SK-N-SH (cell line): ENCODE results near the gene TNNC1. TPM values are rescaled to one million over a fixed set of nuclear protein-coding genes. Genes with fewer than 3 reads are reported as not detected.

ENCODE experiments used
- CTCF ChIA-PET: fragments of 300-600, 350-600 bp; formaldehyde crosslinking; extraction: SDS; loops from one replicate; lab custom pipeline; 2021; lab: Yijun Ruan, JAX
- POLR2A ChIA-PET: fragments of 350-600 bp; sonication (Branson Sonifier 250); formaldehyde crosslinking; extraction: SDS; loops from one replicate; lab custom pipeline; 2020; ENCODE audit warnings: antibody characterized with exemption, inconsistent platforms; lab: Yijun Ruan, JAX
- DNase-seq: peaks from one replicate; pipeline ENCODE4 v3.0.0; 2012
- H2AFZ ChIP-seq: fragments of 200-600 bp; sonication (generic); 2 replicates; pipeline ENCODE4 v1.8.1; 2016; ENCODE audit warnings: antibody characterized with exemption, mild to moderate bottlenecking, low read depth
- H3F3A ChIP-seq: fragments of 200-600 bp; sonication (generic); replicated peaks from 2 replicates; pipeline ENCODE3; 2016; ENCODE audit warnings: antibody characterized with exemption, mild to moderate bottlenecking; ENCODE audit not compliant: insufficient read depth
- H3K27ac ChIP-seq, 2 experiments: fragments of 200-500 bp in 1 of 2; fragments of 200-600 bp in 1 of 2; sonication (Bioruptor generic) in 1 of 2; sonication (generic), shearing (Covaris generic) in 1 of 2; 2 replicates each; pipeline versions ENCODE4 v1.5.1 to v1.6.1; 2014 to 2016; ENCODE audit warnings: low read depth in 2 of 2, inconsistent platforms in 1 of 2, low read length in 1 of 2, mild to moderate bottlenecking in 1 of 2, mixed read lengths in 1 of 2
- H3K27me3 ChIP-seq: fragments of 200-600 bp; sonication (generic), shearing (Covaris generic); 2 replicates; pipeline ENCODE4 v1.6.1; 2016; ENCODE audit warnings: mixed run types; ENCODE audit not compliant: insufficient read depth
- H3K36me3 ChIP-seq, 2 experiments: fragments of 200-500 bp in 1 of 2; fragments of 200-600 bp in 1 of 2; sonication (Bioruptor generic) in 1 of 2; sonication (generic) in 1 of 2; replicated peaks in 1 of 2; 2 replicates each; pipeline versions ENCODE3 to v1.5.1; 2014 to 2016; ENCODE audit warnings: low read length in 1 of 2, mild to moderate bottlenecking in 1 of 2; ENCODE audit not compliant: insufficient read depth in 2 of 2, control insufficient read depth in 1 of 2
- H3K4me1 ChIP-seq, 2 experiments: fragments of 200-500 bp in 1 of 2; fragments of 200-600 bp in 1 of 2; sonication (Bioruptor generic) in 1 of 2; sonication (generic), shearing (Covaris generic) in 1 of 2; 2 replicates each; pipeline versions ENCODE4 v1.5.1 to v1.6.1; 2014 to 2016; ENCODE audit warnings: low read depth in 1 of 2, low read length in 1 of 2, mixed run types in 1 of 2; ENCODE audit not compliant: insufficient read depth in 2 of 2, control insufficient read depth in 1 of 2
- H3K4me2 ChIP-seq: fragments of 200-600 bp; sonication (generic), shearing (Covaris generic); 2 replicates; pipeline ENCODE4 v1.6.1; 2017; ENCODE audit warnings: mixed run types
- H3K4me3 ChIP-seq, 2 experiments: fragments of 200-500 bp in 1 of 2; fragments of 200-600 bp in 1 of 2; sonication (Bioruptor generic) in 1 of 2; sonication (generic), shearing (Covaris generic) in 1 of 2; 2 replicates each; pipeline versions ENCODE4 v1.5.1 to v1.8.1; 2014 to 2016; ENCODE audit warnings: low read depth in 2 of 2, inconsistent platforms in 1 of 2, low read length in 1 of 2, mild to moderate bottlenecking in 1 of 2, mixed read lengths in 1 of 2, moderate library complexity in 1 of 2
- H3K79me2 ChIP-seq: fragments of 200-600 bp; sonication (generic); 2 replicates; pipeline ENCODE4 v1.8.1; 2017; ENCODE audit warnings: mild to moderate bottlenecking; ENCODE audit not compliant: insufficient read depth
- H3K9ac ChIP-seq: fragments of 200-600 bp; sonication (generic); 2 replicates; pipeline ENCODE4 v1.6.1; 2017; ENCODE audit warnings: mixed run types
- H3K9me2 ChIP-seq: fragments of 200-600 bp; sonication (generic); 2 replicates; pipeline ENCODE4 v1.6.1; 2017; ENCODE audit warnings: mixed run types
- H3K9me3 ChIP-seq: fragments of 200-600 bp; sonication (generic); 2 replicates; pipeline ENCODE4 v1.6.1; 2017; ENCODE audit warnings: mixed run types, mild to moderate bottlenecking, moderate library complexity
- H4K20me1 ChIP-seq: fragments of 200-600 bp; sonication (generic); 2 replicates; pipeline ENCODE4 v1.6.1; 2017; ENCODE audit warnings: mild to moderate bottlenecking, mixed run types; ENCODE audit not compliant: insufficient read depth
- ELF1 ChIP-seq: IDR thresholded peaks from 2 replicates; pipeline ENCODE4 v1.4.0; 2012
- EP300 ChIP-seq, 2 experiments: IDR thresholded peaks; 2 replicates each; pipeline versions ENCODE4 v1.4.0 to v1.6.1; 2012; ENCODE audit warnings: borderline replicate concordance in 1 of 2, low read depth in 1 of 2, low read length in 1 of 2
- FOSL2 ChIP-seq: IDR thresholded peaks from 2 replicates; pipeline ENCODE4 v1.4.0; 2012; ENCODE audit warnings: low read depth, mild to moderate bottlenecking, moderate library complexity, borderline replicate concordance
- FOXM1 ChIP-seq: IDR thresholded peaks from 2 replicates; pipeline ENCODE4 v1.4.0; 2012; ENCODE audit warnings: low read depth, mild to moderate bottlenecking
- GABPA ChIP-seq: IDR thresholded peaks from 2 replicates; pipeline ENCODE4 v1.4.0; 2012; ENCODE audit warnings: low read depth, mild to moderate bottlenecking
- GATA2 ChIP-seq: sonication (generic); formaldehyde crosslinking; IDR thresholded peaks from 2 replicates; pipeline ENCODE4 v1.5.0; 2020; ENCODE audit warnings: mild to moderate bottlenecking, missing genetic modification reagents
- MEF2A ChIP-seq: IDR thresholded peaks from 2 replicates; pipeline ENCODE4 v1.4.0; 2012; ENCODE audit warnings: low read depth, borderline replicate concordance
- MXI1 ChIP-seq: IDR thresholded peaks from 2 replicates; pipeline ENCODE4 v1.6.1; 2012; ENCODE audit warnings: mild to moderate bottlenecking, low read depth, low read length, improper control_type of control experiment
- NRF1 ChIP-seq: IDR thresholded peaks from 2 replicates; pipeline ENCODE4 v1.6.1; 2012; ENCODE audit warnings: low read depth, mild to moderate bottlenecking, low read length
- RAD21 ChIP-seq: IDR thresholded peaks from 2 replicates; pipeline ENCODE4 v1.6.1; 2012; ENCODE audit warnings: mild to moderate bottlenecking, low read length
- RXRA ChIP-seq: IDR thresholded peaks from 2 replicates; pipeline ENCODE4 v1.4.0; 2012; ENCODE audit warnings: low read depth, mild to moderate bottlenecking, borderline replicate concordance
- TAF1 ChIP-seq: IDR thresholded peaks from 2 replicates; pipeline ENCODE4 v1.6.1; 2012; ENCODE audit warnings: low read depth, mild to moderate bottlenecking, low read length, moderate library complexity, borderline replicate concordance
- TCF12 ChIP-seq: IDR thresholded peaks from 2 replicates; pipeline ENCODE4 v1.4.0; 2012
- TEAD4 ChIP-seq: IDR thresholded peaks from 2 replicates; pipeline ENCODE4 v1.4.0; 2012; ENCODE audit warnings: mild to moderate bottlenecking, borderline replicate concordance; ENCODE audit not compliant: insufficient read depth
- USF2 ChIP-seq: fragments of 150-350 bp; IDR thresholded peaks from 2 replicates; pipeline ENCODE4 v1.6.1; 2017; ENCODE audit warnings: antibody characterized with exemption, low read length, low read depth, borderline replicate concordance
- YY1 ChIP-seq: IDR thresholded peaks from 2 replicates; pipeline ENCODE4 v1.4.0; 2012; ENCODE audit warnings: low read depth, mild to moderate bottlenecking
- WGBS: methylation state at CpG from one replicate; pipeline ENCODE4 v1.1.6; 2017; ENCODE audit warnings: low lambda C conversion rate; 5-methylcytosine and 5-hydroxymethylcytosine counted together
- polyA plus RNA-seq, 3 experiments: library from polyadenylated mRNA; depleted of rRNA; stranded (reverse); fragments of >200 nt; gene quantifications; 2 replicates each; pipeline ENCODE4 v1.2.3, GENCODE V29; 2012
- TF ChIP-seq, protein P1 (sequence below): fragments of 200-600 bp; sonication (generic); IDR thresholded peaks from 2 replicates; pipeline ENCODE4 v1.6.1; 2017; ENCODE audit warnings: antibody characterized with exemption, mild to moderate bottlenecking, moderate library complexity
- TF ChIP-seq, protein P2 (sequence below): IDR thresholded peaks from 2 replicates; pipeline ENCODE4 v1.4.0; 2012; ENCODE audit warnings: low read depth, borderline replicate concordance
- TF ChIP-seq, protein P3 (sequence below): fragments of 150-350 bp; IDR thresholded peaks from 2 replicates; pipeline ENCODE4 v1.6.1; 2016; ENCODE audit warnings: mild to moderate bottlenecking, low read depth, low read length

The TNNC1 gene
- polyA plus RNA-seq, 1 of the 3 experiments (the other 2 are of a cell fraction): 2.6 TPM

GRCh38 chr3:52495777-52496602 lies 42.1 kb upstream of the TNNC1 start:
- 62% methylated on average over 5 of the region's 16 CpGs for WGBS
- peaks cover 0 to 14% of the 10 kb centered on the region in 2 experiments; a peak in 1 of 4 replicates for H3K4me1 ChIP-seq
- H3K9me2 ChIP-seq: no peaks in the 10 kb centered on the region
- H3F3A ChIP-seq: no peaks in the 10 kb centered on the region
- H3K4me3 ChIP-seq: no peak overlapping the region
- H3K9ac ChIP-seq: no peak overlapping the region
- TF ChIP-seq ELF1 (no peak), FOSL2 (peak; percentile 38; the same call in 1 of the 2 replicates)
- H4K20me1 ChIP-seq: no peaks in the 10 kb centered on the region
- H3K9me3 ChIP-seq: no peaks in the 10 kb centered on the region
- H3K36me3 ChIP-seq: peaks cover 4 to 18% of the 10 kb centered on the region in 2 experiments
- H2AFZ ChIP-seq: no peak overlapping the region
- no peaks in the 10 kb centered on the region for H3K79me2 ChIP-seq
- ChIA-PET CTCF (interaction anchor here (1.3 to 2.1 kb wide), 3 partner anchors 14 to 24 kb away, joined by 3 to 8 read pairs (median 3); no protein-coding TSS in a partner anchor), POLR2A (interaction anchor here (0.5 to 0.7 kb wide), 3 partner anchors 15 to 98 kb away, joined by 3 read pairs; no protein-coding TSS in a partner anchor)
- no peaks in the 10 kb centered on the region for H3K27me3 ChIP-seq
- no peak for DNase-seq
- H3K27ac ChIP-seq: no peak overlapping the region
- no peak overlapping the region for H3K4me2 ChIP-seq

DNA sequence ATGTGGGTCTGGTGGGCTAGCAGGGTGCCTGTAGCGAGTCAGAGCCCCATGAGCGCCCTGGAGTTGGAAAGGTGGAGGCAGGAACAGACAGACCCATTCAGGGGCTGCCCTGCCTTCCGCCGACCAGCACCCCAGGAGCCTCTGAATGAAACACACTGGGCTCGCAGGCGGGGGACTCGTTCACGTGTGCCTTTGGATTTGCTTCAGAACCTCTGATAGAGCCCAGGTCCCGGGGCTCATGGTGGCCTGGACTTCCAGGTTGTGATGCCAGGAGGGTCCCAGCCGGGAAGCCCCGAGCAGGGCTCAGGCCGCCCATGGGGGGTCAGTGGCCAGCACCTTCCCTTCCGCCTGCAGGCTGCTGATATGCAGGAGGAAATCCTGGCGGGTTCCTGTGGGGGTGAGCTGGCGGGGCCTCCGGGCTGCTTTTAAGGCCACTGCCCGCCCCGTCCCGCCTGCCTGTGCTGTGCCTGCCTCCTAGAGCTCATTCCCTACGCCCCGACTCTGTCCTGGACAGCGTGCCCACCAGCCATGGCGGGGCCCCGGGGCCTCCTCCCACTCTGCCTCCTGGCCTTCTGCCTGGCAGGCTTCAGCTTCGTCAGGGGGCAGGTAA lies 41.1 kb upstream of the TNNC1 start, which contains the start of gene STAB1:
Gene STAB1 (plus strand): TSS at position 453 of the 610 bp plus-strand sequence. CDS start 76 bp downstream, at position 529.
- no peak within 1 kb of the TSS for H3K9ac ChIP-seq
- no peaks in the 10 kb centered on the region for H4K20me1 ChIP-seq
- H3K27ac ChIP-seq: no peak within 1 kb of the TSS
- peaks cover 3 to 12% of the 10 kb centered on the region in 2 experiments; a peak in 2 of 4 replicates for H3K4me1 ChIP-seq
- H2AFZ ChIP-seq: no peak within 1 kb of the TSS
- no peak within 1 kb of the TSS for H3K4me2 ChIP-seq
- ChIA-PET CTCF (interaction anchor here (1.3 to 2.1 kb wide), 2 partner anchors 13 to 15 kb away, joined by 3 to 8 read pairs; no protein-coding TSS in a partner anchor), POLR2A (interaction anchor here (0.6 kb wide), 1 partner anchor 49 kb away, joined by 3 read pairs; no protein-coding TSS in a partner anchor)
- no peaks in the 10 kb centered on the region for H3K27me3 ChIP-seq
- no peaks in the 10 kb centered on the region for H3K9me3 ChIP-seq
- H3K79me2 ChIP-seq: no peaks in the 10 kb centered on the region
- TF ChIP-seq FOXM1 (no peak), GATA2 (CRISPR knock-in tag) (no peak), MEF2A (no peak), USF2 (no peak), GABPA (no peak), MXI1 (no peak), YY1 (no peak), RXRA (no peak), TEAD4 (no peak), EP300 (IDR thresholded peaks at IDR 0.05; ENCODE audit: borderline replicate concordance in 1 of 2, low read depth in 1 of 2, low read length in 1 of 2) (no peak), TCF12 (no peak), RAD21 (no peak), NRF1 (no peak), TAF1 (no peak)
- TF ChIP-seq, protein P1, sequence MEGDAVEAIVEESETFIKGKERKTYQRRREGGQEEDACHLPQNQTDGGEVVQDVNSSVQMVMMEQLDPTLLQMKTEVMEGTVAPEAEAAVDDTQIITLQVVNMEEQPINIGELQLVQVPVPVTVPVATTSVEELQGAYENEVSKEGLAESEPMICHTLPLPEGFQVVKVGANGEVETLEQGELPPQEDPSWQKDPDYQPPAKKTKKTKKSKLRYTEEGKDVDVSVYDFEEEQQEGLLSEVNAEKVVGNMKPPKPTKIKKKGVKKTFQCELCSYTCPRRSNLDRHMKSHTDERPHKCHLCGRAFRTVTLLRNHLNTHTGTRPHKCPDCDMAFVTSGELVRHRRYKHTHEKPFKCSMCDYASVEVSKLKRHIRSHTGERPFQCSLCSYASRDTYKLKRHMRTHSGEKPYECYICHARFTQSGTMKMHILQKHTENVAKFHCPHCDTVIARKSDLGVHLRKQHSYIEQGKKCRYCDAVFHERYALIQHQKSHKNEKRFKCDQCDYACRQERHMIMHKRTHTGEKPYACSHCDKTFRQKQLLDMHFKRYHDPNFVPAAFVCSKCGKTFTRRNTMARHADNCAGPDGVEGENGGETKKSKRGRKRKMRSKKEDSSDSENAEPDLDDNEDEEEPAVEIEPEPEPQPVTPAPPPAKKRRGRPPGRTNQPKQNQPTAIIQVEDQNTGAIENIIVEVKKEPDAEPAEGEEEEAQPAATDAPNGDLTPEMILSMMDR: no peak
- TF ChIP-seq, protein P2, sequence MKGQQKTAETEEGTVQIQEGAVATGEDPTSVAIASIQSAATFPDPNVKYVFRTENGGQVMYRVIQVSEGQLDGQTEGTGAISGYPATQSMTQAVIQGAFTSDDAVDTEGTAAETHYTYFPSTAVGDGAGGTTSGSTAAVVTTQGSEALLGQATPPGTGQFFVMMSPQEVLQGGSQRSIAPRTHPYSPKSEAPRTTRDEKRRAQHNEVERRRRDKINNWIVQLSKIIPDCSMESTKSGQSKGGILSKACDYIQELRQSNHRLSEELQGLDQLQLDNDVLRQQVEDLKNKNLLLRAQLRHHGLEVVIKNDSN: no peak
- TF ChIP-seq, protein P3, sequence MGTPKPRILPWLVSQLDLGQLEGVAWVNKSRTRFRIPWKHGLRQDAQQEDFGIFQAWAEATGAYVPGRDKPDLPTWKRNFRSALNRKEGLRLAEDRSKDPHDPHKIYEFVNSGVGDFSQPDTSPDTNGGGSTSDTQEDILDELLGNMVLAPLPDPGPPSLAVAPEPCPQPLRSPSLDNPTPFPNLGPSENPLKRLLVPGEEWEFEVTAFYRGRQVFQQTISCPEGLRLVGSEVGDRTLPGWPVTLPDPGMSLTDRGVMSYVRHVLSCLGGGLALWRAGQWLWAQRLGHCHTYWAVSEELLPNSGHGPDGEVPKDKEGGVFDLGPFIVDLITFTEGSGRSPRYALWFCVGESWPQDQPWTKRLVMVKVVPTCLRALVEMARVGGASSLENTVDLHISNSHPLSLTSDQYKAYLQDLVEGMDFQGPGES: no peak
- no peak within 1 kb of the TSS for H3K4me3 ChIP-seq
- 87% methylated on average over 6 of the region's 25 CpGs for WGBS
- DNase-seq: no peak
- H3F3A ChIP-seq: no peaks in the 10 kb centered on the region
- H3K36me3 ChIP-seq: peaks cover 4 to 27% of the 10 kb centered on the region in 2 experiments
- no peaks in the 10 kb centered on the region for H3K9me2 ChIP-seq
